ENCODE measurements around the gene MYO15B.

MYO15B gene

GRCh38 chr17:75645501-75645888 is 57.9 kb downstream of the MYO15B start:
- no peaks in the 10 kb centered on the region for H4K20me1 ChIP-seq (ENCODE audit: insufficient read depth, low read length)
- peak overlapping the region; percentile 97 for H3K27ac ChIP-seq (ENCODE audit: low read length)
- TF ChIP-seq EZH2 (optimal IDR thresholded peaks at IDR 0.05; ENCODE audit: low read depth, low read length) (no peak), EZH2phosphoT487 (IDR thresholded peaks at IDR 0.05; ENCODE audit: low read length) (no peak)
- no peak overlapping the region for H2AFZ ChIP-seq (ENCODE audit: low read length)
- peaks cover 48% of the 10 kb centered on the region for H3K4me1 ChIP-seq (ENCODE audit: low read length)
- DNase-seq, result peak; percentile 86
- no peaks in the 10 kb centered on the region for H3K9me2 ChIP-seq (replicated peaks; ENCODE audit: insufficient read depth, low read length)
- H3K9me3 ChIP-seq (replicated peaks; ENCODE audit: insufficient read depth, low read length), result no peaks in the 10 kb centered on the region
- H3K4me3 ChIP-seq (ENCODE audit: low read length), result no peak overlapping the region; the same call in 1 of the 2 replicates
- peak overlapping the region; percentile 75 for H3K9ac ChIP-seq (ENCODE audit: low read length)
- H3K36me3 ChIP-seq (replicated peaks; ENCODE audit: insufficient read depth, low read length), result no peaks in the 10 kb centered on the region; the same call in 1 of the 2 replicates
- H3F3A ChIP-seq (ENCODE audit: insufficient read depth, low read length), result peaks cover 32% of the 10 kb centered on the region
- peaks cover 18% of the 10 kb centered on the region; the same call in 1 of the 2 replicates for H3K79me2 ChIP-seq (ENCODE audit: low read length)
- peak overlapping the region; percentile 50 for H3K4me2 ChIP-seq (ENCODE audit: low read depth, low read length)
- H3K27me3 ChIP-seq (replicated peaks; ENCODE audit: insufficient read depth, low read length), result no peaks in the 10 kb centered on the region

- H3K27me3 ChIP-seq (replicated peaks; ENCODE audit: insufficient read depth, low read length), result no peaks in the 10 kb centered on the region
- H3K79me2 ChIP-seq (ENCODE audit: low read length), result peaks cover 18% of the 10 kb centered on the region; the same call in 1 of the 2 replicates
- H3K9ac ChIP-seq (ENCODE audit: low read length), result peak overlapping the region; percentile 75
- H3K4me2 ChIP-seq (ENCODE audit: low read depth, low read length), result peak overlapping the region; percentile 50
- TF ChIP-seq CTCF (IDR thresholded peaks at IDR 0.05; ENCODE audit: low read length), result no peak
- TF ChIP-seq EZH2phosphoT487 (IDR thresholded peaks at IDR 0.05; ENCODE audit: low read length), result no peak
- TF ChIP-seq EZH2 (optimal IDR thresholded peaks at IDR 0.05; ENCODE audit: low read depth, low read length), result no peak
- no peak overlapping the region for H3K4me3 ChIP-seq (ENCODE audit: low read length)
- H3K27ac ChIP-seq (ENCODE audit: low read length), result peak overlapping the region; percentile 97
- no peaks in the 10 kb centered on the region for H3K9me2 ChIP-seq (replicated peaks; ENCODE audit: insufficient read depth, low read length)
- H3K36me3 ChIP-seq (replicated peaks; ENCODE audit: insufficient read depth, low read length), result no peaks in the 10 kb centered on the region; the same call in 1 of the 2 replicates
- no peaks in the 10 kb centered on the region for H3K9me3 ChIP-seq (replicated peaks; ENCODE audit: insufficient read depth, low read length)
- no peak overlapping the region for H2AFZ ChIP-seq (ENCODE audit: low read length)
- peak; percentile 60 for DNase-seq
- H3K4me1 ChIP-seq (ENCODE audit: low read length), result peaks cover 48% of the 10 kb centered on the region
- no peaks in the 10 kb centered on the region for H4K20me1 ChIP-seq (ENCODE audit: insufficient read depth, low read length)
- H3F3A ChIP-seq (ENCODE audit: insufficient read depth, low read length), result peaks cover 32% of the 10 kb centered on the region
Measured at GRCh38 chr17:75645889-75646637, 58.5 kb downstream of the MYO15B start.

GRCh38 chr17:75646638-75646992 is 59.0 kb downstream of the MYO15B start:
- H3K4me2 ChIP-seq (ENCODE audit: low read depth, low read length), result peak overlapping the region; percentile 50
- H4K20me1 ChIP-seq (ENCODE audit: insufficient read depth, low read length), result no peaks in the 10 kb centered on the region
- peaks cover 18% of the 10 kb centered on the region; the same call in 1 of the 2 replicates for H3K79me2 ChIP-seq (ENCODE audit: low read length)
- H3K9me3 ChIP-seq (replicated peaks; ENCODE audit: insufficient read depth, low read length), result no peaks in the 10 kb centered on the region
- H3K9ac ChIP-seq (ENCODE audit: low read length), result peak overlapping the region; percentile 75
- H2AFZ ChIP-seq (ENCODE audit: low read length), result no peak overlapping the region
- no peaks in the 10 kb centered on the region for H3K27me3 ChIP-seq (replicated peaks; ENCODE audit: insufficient read depth, low read length)
- peaks cover 46% of the 10 kb centered on the region for H3K4me1 ChIP-seq (ENCODE audit: low read length)
- no peak for DNase-seq
- no peaks in the 10 kb centered on the region for H3K9me2 ChIP-seq (replicated peaks; ENCODE audit: insufficient read depth, low read length)
- peaks cover 32% of the 10 kb centered on the region for H3F3A ChIP-seq (ENCODE audit: insufficient read depth, low read length)
- H3K4me3 ChIP-seq (ENCODE audit: low read length), result no peak overlapping the region
- H3K36me3 ChIP-seq (replicated peaks; ENCODE audit: insufficient read depth, low read length), result no peaks in the 10 kb centered on the region; the same call in 1 of the 2 replicates
- H3K27ac ChIP-seq (ENCODE audit: low read length), result peak overlapping the region; percentile 97
- TF ChIP-seq EZH2 (optimal IDR thresholded peaks at IDR 0.05; ENCODE audit: low read depth, low read length) (no peak), EZH2phosphoT487 (IDR thresholded peaks at IDR 0.05; ENCODE audit: low read length) (no peak), CTCF (IDR thresholded peaks at IDR 0.05; ENCODE audit: low read length) (no peak)

GRCh38 chr17:75647061-75647460 is 59.5 kb downstream of the MYO15B start:
- H3K4me2 ChIP-seq (ENCODE audit: low read depth, low read length), result no peak overlapping the region
- H3K9me2 ChIP-seq (replicated peaks; ENCODE audit: insufficient read depth, low read length), result no peaks in the 10 kb centered on the region
- no peak overlapping the region for H2AFZ ChIP-seq (ENCODE audit: low read length)
- no peaks in the 10 kb centered on the region; the same call in 1 of the 2 replicates for H3K36me3 ChIP-seq (replicated peaks; ENCODE audit: insufficient read depth, low read length)
- no peak overlapping the region for H3K9ac ChIP-seq (ENCODE audit: low read length)
- H3K4me3 ChIP-seq (ENCODE audit: low read length), result no peak overlapping the region
- peak overlapping the region; percentile 97 for H3K27ac ChIP-seq (ENCODE audit: low read length)
- H3F3A ChIP-seq (ENCODE audit: insufficient read depth, low read length), result peaks cover 32% of the 10 kb centered on the region
- H4K20me1 ChIP-seq (ENCODE audit: insufficient read depth, low read length), result no peaks in the 10 kb centered on the region
- H3K79me2 ChIP-seq (ENCODE audit: low read length), result peaks cover 13% of the 10 kb centered on the region; the same call in 1 of the 2 replicates
- H3K9me3 ChIP-seq (replicated peaks; ENCODE audit: insufficient read depth, low read length), result no peaks in the 10 kb centered on the region
- H3K4me1 ChIP-seq (ENCODE audit: low read length), result peaks cover 42% of the 10 kb centered on the region
- TF ChIP-seq CTCF (IDR thresholded peaks at IDR 0.05; ENCODE audit: low read length), result no peak
- TF ChIP-seq EZH2 (optimal IDR thresholded peaks at IDR 0.05; ENCODE audit: low read depth, low read length), result no peak
- TF ChIP-seq EZH2phosphoT487 (IDR thresholded peaks at IDR 0.05; ENCODE audit: low read length), result no peak
- H3K27me3 ChIP-seq (replicated peaks; ENCODE audit: insufficient read depth, low read length), result no peaks in the 10 kb centered on the region
- DNase-seq, result no peak

Data from MM.1S (cell line).